Kidney (tissue), 14 donors: ENCODE results near the gene TMEM154. TPM values are rescaled to one million over a fixed set of nuclear protein-coding genes. Genes with fewer than 3 reads are reported as not detected.

Source experiments
- DNase-seq, 5 donors: peaks; one replicate each; pipeline ENCODE4 v3.0.0-alpha.2; 2013 to 2020
- FAIRE-seq: peaks from 2 replicates; lab custom pipeline; 2012; peaks lifted over from hg19 to GRCh38; lab: Jason Lieb, UNC
- H3K27ac ChIP-seq, 2 donors: one replicate each; pipeline ENCODE4 v1.7.0; 2013; ENCODE audit warnings: low read depth in 2 of 2, low read length in 2 of 2, inconsistent platforms in 1 of 2
- H3K27me3 ChIP-seq: one replicate; pipeline ENCODE4 v1.7.1; 2013; ENCODE audit warnings: low read length, inconsistent platforms; ENCODE audit not compliant: control insufficient read depth, insufficient read depth
- H3K36me3 ChIP-seq, 3 donors: one replicate each; pipeline versions ENCODE4 v1.7.0 to v1.7.1; 2013; ENCODE audit warnings: low read length in 3 of 3, control low read depth in 1 of 3, inconsistent platforms in 1 of 3; ENCODE audit not compliant: insufficient read depth in 3 of 3, control insufficient read depth in 2 of 3
- H3K4me1 ChIP-seq, 3 donors: one replicate each; pipeline versions ENCODE4 v1.7.0 to v1.7.1; 2013; ENCODE audit warnings: low read length in 3 of 3, inconsistent platforms in 1 of 3, low read depth in 1 of 3; ENCODE audit not compliant: control insufficient read depth in 2 of 3, insufficient read depth in 2 of 3
- H3K4me3 ChIP-seq, 3 donors: one replicate each; pipeline versions ENCODE4 v1.7.0 to v1.8.1; 2013; ENCODE audit warnings: low read length in 3 of 3, control low read depth in 1 of 3, inconsistent platforms in 1 of 3
- H3K9ac ChIP-seq, 3 donors: one replicate each; pipeline versions ENCODE4 v1.7.0 to v1.7.1; 2013; ENCODE audit warnings: low read length in 3 of 3, control low read depth in 1 of 3, inconsistent platforms in 1 of 3
- H3K9me3 ChIP-seq, 3 donors: one replicate each; pipeline versions ENCODE4 v1.7.0 to v1.7.1; 2013; ENCODE audit warnings: low read length in 3 of 3, control low read depth in 1 of 3, inconsistent platforms in 1 of 3; ENCODE audit not compliant: control insufficient read depth in 2 of 3, insufficient read depth in 1 of 3
- intact Hi-C: fragments of 100-400 bp; cut with DNase I; formaldehyde crosslinking; loops from one replicate; pipeline ENCODE4 v1.11.1; 2022
- polyA plus RNA-seq: library from polyadenylated mRNA; stranded (reverse); fragments of 350-450 nt; fragmentation: Illumina TruSeq; extraction: RNeasy Lipid Tissue Mini Kit (QIAGEN cat#74804); gene quantifications from one replicate; pipeline ENCODE4 v1.2.3, GENCODE V29; 2014; ENCODE audit warnings: low read depth, low replicate concordance; ENCODE audit not compliant: insufficient read depth
- total RNA-seq: library from RNA; stranded (reverse); fragmentation: NEBNext Ultra II Directional; extraction: Animal tissue kit (Norgen Biotek cat#: 25700); gene quantifications from one replicate; pipeline ENCODE4 v1.2.1, GENCODE V29; 2021
- TF ChIP-seq, protein P1 (sequence below): IDR thresholded peaks from 3 replicates; pipeline ENCODE4 v1.5.1; 2012; ENCODE audit warnings: mild to moderate bottlenecking, moderate library complexity, borderline replicate concordance; ENCODE audit not compliant: insufficient read depth; ENCODE audit errors: extremely low read depth
- donor health status: control.
- donor health status: control.
- donor health status: control.
- donor health status: control.
- donor health status: control.
- donor health status: DM: yes; HTN: yes; CAD: no.
- donor health status: Normal renal cell carcinoma (clear cell type).

Gene TMEM154
- total and polyA plus RNA-seq, 2 donors from 2014 or later: 0.09 to 11.0 TPM

DNA sequence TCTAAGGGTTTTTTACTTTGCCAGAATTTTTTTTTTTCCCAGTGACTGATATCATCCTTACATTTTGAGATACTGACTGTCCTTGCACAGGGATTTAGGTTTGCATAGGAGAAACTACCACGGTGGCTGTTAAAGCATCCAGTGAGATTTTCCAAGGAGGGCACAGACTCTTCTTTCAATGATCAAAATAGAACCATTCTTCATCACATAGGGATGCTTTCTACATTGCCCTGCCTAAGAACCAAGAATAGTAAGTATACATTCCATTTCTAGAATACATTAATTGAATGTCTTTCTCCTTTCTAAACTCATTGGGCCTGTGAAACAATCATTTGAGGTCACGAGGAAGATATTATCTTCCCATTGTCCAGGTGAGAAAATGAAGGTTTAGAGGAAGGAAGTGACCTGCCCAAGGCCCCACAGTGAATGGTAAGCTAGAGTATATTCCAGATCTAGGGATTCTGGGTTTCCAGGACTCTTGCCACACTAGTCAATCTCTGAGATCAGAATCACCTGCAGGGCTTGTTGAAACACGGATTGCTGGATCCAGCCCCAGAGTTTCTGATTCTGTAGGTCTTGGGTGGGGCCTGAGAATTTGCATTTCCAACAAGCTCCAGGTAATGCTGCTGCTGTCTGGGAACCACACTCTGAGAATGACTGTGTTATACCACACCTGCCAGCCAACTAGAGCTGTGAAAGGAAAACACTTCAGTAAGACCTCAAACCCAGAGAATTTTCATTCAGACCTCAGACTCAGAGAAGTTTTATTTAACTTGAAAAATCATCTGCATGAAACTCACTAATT is 17.7 kb upstream of the TMEM154 start:
- FAIRE-seq: no peak
- H3K27me3 ChIP-seq: no peaks in the 10 kb centered on the region
- intact Hi-C loops: no loop called here
- no peaks in the 10 kb centered on the region for H3K4me1 ChIP-seq
- H3K36me3 ChIP-seq: no peaks in the 10 kb centered on the region
- H3K27ac ChIP-seq: no peak overlapping the region
- TF ChIP-seq, protein P1, sequence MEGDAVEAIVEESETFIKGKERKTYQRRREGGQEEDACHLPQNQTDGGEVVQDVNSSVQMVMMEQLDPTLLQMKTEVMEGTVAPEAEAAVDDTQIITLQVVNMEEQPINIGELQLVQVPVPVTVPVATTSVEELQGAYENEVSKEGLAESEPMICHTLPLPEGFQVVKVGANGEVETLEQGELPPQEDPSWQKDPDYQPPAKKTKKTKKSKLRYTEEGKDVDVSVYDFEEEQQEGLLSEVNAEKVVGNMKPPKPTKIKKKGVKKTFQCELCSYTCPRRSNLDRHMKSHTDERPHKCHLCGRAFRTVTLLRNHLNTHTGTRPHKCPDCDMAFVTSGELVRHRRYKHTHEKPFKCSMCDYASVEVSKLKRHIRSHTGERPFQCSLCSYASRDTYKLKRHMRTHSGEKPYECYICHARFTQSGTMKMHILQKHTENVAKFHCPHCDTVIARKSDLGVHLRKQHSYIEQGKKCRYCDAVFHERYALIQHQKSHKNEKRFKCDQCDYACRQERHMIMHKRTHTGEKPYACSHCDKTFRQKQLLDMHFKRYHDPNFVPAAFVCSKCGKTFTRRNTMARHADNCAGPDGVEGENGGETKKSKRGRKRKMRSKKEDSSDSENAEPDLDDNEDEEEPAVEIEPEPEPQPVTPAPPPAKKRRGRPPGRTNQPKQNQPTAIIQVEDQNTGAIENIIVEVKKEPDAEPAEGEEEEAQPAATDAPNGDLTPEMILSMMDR: no peak
- H3K9ac ChIP-seq: no peak overlapping the region
- DNase-seq: no peak
- H3K9me3 ChIP-seq: no peaks in the 10 kb centered on the region
- H3K4me3 ChIP-seq: no peak overlapping the region

DNA sequence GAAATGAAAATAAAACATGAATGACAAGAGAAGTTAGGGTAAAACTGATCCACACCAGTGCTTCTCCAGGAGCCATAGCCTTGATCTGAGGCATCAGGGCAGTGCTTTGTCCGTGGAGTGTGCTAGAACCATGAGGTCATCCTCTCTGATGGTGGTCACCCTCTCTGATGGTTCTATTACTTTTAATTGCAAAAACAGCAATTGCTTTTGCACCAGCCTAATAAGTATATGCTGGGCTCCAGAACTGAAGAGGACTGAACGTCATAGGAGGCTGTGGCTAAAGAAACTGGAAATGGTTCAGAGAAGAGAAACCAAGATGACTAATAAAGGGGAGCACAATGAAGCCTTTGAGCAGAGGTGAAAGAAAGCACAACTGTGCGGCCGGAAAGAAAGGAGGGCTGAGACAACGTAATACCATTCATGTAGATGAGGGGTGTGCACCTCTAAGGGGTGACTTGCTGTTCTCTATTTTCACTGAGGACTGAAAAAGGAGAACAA is 17.0 kb upstream of the TMEM154 start:
- FAIRE-seq: no peak
- intact Hi-C loops: no loop called here
- H3K9ac ChIP-seq: no peak overlapping the region

DNA sequence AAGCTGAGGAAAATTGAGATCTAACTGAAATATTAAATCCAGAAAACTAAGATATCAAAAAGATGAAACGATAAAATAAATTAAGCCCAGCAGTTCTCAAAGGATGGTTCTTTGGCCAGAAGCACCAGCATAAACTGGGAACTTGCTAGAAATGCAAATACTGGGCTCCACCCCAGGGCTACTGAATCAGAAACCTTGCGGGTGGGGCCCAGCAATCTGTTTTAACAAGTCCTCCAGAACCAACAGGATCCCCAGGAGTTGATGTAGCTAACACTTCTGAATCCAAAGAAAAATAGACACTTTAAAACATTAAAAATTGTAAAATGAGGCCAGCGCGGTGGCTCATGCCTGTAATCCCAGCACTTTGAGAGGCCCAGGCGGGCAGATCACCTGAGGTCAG is 14.1 kb upstream of the TMEM154 start:
- H3K27me3 ChIP-seq: no peaks in the 10 kb centered on the region
- no peaks in the 10 kb centered on the region for H3K4me1 ChIP-seq
- FAIRE-seq (no peak), DNase-seq (no peak)
- H3K4me3 ChIP-seq: no peak overlapping the region
- H3K36me3 ChIP-seq: no peaks in the 10 kb centered on the region
- intact Hi-C loops: no loop called here
- H3K27ac ChIP-seq: no peak overlapping the region
- TF ChIP-seq, protein P1: no peak
- H3K9me3 ChIP-seq: no peaks in the 10 kb centered on the region
- H3K9ac ChIP-seq: no peak overlapping the region

More for the DNA sequence above, 17.0 kb upstream of the TMEM154 start:
- Histone ChIP-seq H3K27ac (no peak overlapping the region), H3K36me3 (no peaks in the 10 kb centered on the region), H3K27me3 (no peaks in the 10 kb centered on the region), H3K4me3 (no peak overlapping the region), H3K4me1 (no peaks in the 10 kb centered on the region), H3K9me3 (no peaks in the 10 kb centered on the region)
- TF ChIP-seq, protein P1: no peak
- no peak for DNase-seq
